SK-N-SH (cell line): ENCODE data around the gene ZNF429. TPM values are rescaled to one million over a fixed set of nuclear protein-coding genes. Genes with fewer than 3 reads are reported as not detected.

Experiments
- CTCF ChIA-PET: fragments of 300-600, 350-600 bp; formaldehyde crosslinking; extraction: SDS; loops from one replicate; lab custom pipeline; 2021; lab: Yijun Ruan, JAX
- POLR2A ChIA-PET: fragments of 350-600 bp; sonication (Branson Sonifier 250); formaldehyde crosslinking; extraction: SDS; loops from one replicate; lab custom pipeline; 2020; ENCODE audit warnings: antibody characterized with exemption, inconsistent platforms; lab: Yijun Ruan, JAX
- DNase-seq: peaks from one replicate; pipeline ENCODE4 v3.0.0; 2012
- H2AFZ ChIP-seq: fragments of 200-600 bp; sonication (generic); 2 replicates; pipeline ENCODE4 v1.8.1; 2016; ENCODE audit warnings: antibody characterized with exemption, mild to moderate bottlenecking, low read depth
- H3F3A ChIP-seq: fragments of 200-600 bp; sonication (generic); replicated peaks from 2 replicates; pipeline ENCODE3; 2016; ENCODE audit warnings: antibody characterized with exemption, mild to moderate bottlenecking; ENCODE audit not compliant: insufficient read depth
- H3K27ac ChIP-seq, 2 experiments: fragments of 200-500 bp in 1 of 2; fragments of 200-600 bp in 1 of 2; sonication (Bioruptor generic) in 1 of 2; sonication (generic), shearing (Covaris generic) in 1 of 2; 2 replicates each; pipeline versions ENCODE4 v1.5.1 to v1.6.1; 2014 to 2016; ENCODE audit warnings: low read depth in 2 of 2, inconsistent platforms in 1 of 2, low read length in 1 of 2, mild to moderate bottlenecking in 1 of 2, mixed read lengths in 1 of 2
- H3K27me3 ChIP-seq: fragments of 200-600 bp; sonication (generic), shearing (Covaris generic); 2 replicates; pipeline ENCODE4 v1.6.1; 2016; ENCODE audit warnings: mixed run types; ENCODE audit not compliant: insufficient read depth
- H3K36me3 ChIP-seq, 2 experiments: fragments of 200-500 bp in 1 of 2; fragments of 200-600 bp in 1 of 2; sonication (Bioruptor generic) in 1 of 2; sonication (generic) in 1 of 2; replicated peaks in 1 of 2; 2 replicates each; pipeline versions ENCODE3 to v1.5.1; 2014 to 2016; ENCODE audit warnings: low read length in 1 of 2, mild to moderate bottlenecking in 1 of 2; ENCODE audit not compliant: insufficient read depth in 2 of 2, control insufficient read depth in 1 of 2
- H3K4me1 ChIP-seq, 2 experiments: fragments of 200-500 bp in 1 of 2; fragments of 200-600 bp in 1 of 2; sonication (Bioruptor generic) in 1 of 2; sonication (generic), shearing (Covaris generic) in 1 of 2; 2 replicates each; pipeline versions ENCODE4 v1.5.1 to v1.6.1; 2014 to 2016; ENCODE audit warnings: low read depth in 1 of 2, low read length in 1 of 2, mixed run types in 1 of 2; ENCODE audit not compliant: insufficient read depth in 2 of 2, control insufficient read depth in 1 of 2
- H3K4me2 ChIP-seq: fragments of 200-600 bp; sonication (generic), shearing (Covaris generic); 2 replicates; pipeline ENCODE4 v1.6.1; 2017; ENCODE audit warnings: mixed run types
- H3K4me3 ChIP-seq, 2 experiments: fragments of 200-500 bp in 1 of 2; fragments of 200-600 bp in 1 of 2; sonication (Bioruptor generic) in 1 of 2; sonication (generic), shearing (Covaris generic) in 1 of 2; 2 replicates each; pipeline versions ENCODE4 v1.5.1 to v1.8.1; 2014 to 2016; ENCODE audit warnings: low read depth in 2 of 2, inconsistent platforms in 1 of 2, low read length in 1 of 2, mild to moderate bottlenecking in 1 of 2, mixed read lengths in 1 of 2, moderate library complexity in 1 of 2
- H3K79me2 ChIP-seq: fragments of 200-600 bp; sonication (generic); 2 replicates; pipeline ENCODE4 v1.8.1; 2017; ENCODE audit warnings: mild to moderate bottlenecking; ENCODE audit not compliant: insufficient read depth
- H3K9ac ChIP-seq: fragments of 200-600 bp; sonication (generic); 2 replicates; pipeline ENCODE4 v1.6.1; 2017; ENCODE audit warnings: mixed run types
- H3K9me2 ChIP-seq: fragments of 200-600 bp; sonication (generic); 2 replicates; pipeline ENCODE4 v1.6.1; 2017; ENCODE audit warnings: mixed run types
- H3K9me3 ChIP-seq: fragments of 200-600 bp; sonication (generic); 2 replicates; pipeline ENCODE4 v1.6.1; 2017; ENCODE audit warnings: mixed run types, mild to moderate bottlenecking, moderate library complexity
- H4K20me1 ChIP-seq: fragments of 200-600 bp; sonication (generic); 2 replicates; pipeline ENCODE4 v1.6.1; 2017; ENCODE audit warnings: mild to moderate bottlenecking, mixed run types; ENCODE audit not compliant: insufficient read depth
- CHD2 ChIP-seq: fragments of 150-350 bp; IDR thresholded peaks from 2 replicates; pipeline ENCODE4 v1.6.1; 2018; ENCODE audit warnings: low read length; ENCODE audit not compliant: partially characterized antibody
- FOXM1 ChIP-seq: IDR thresholded peaks from 2 replicates; pipeline ENCODE4 v1.4.0; 2012; ENCODE audit warnings: low read depth, mild to moderate bottlenecking
- GABPA ChIP-seq: IDR thresholded peaks from 2 replicates; pipeline ENCODE4 v1.4.0; 2012; ENCODE audit warnings: low read depth, mild to moderate bottlenecking
- GATA2 ChIP-seq: sonication (generic); formaldehyde crosslinking; IDR thresholded peaks from 2 replicates; pipeline ENCODE4 v1.5.0; 2020; ENCODE audit warnings: mild to moderate bottlenecking, missing genetic modification reagents
- JUND ChIP-seq: IDR thresholded peaks from 2 replicates; pipeline ENCODE4 v1.4.0; 2012
- MEF2A ChIP-seq: IDR thresholded peaks from 2 replicates; pipeline ENCODE4 v1.4.0; 2012; ENCODE audit warnings: low read depth, borderline replicate concordance
- NFIC ChIP-seq: IDR thresholded peaks from 2 replicates; pipeline ENCODE4 v1.4.0; 2012; ENCODE audit warnings: borderline replicate concordance
- RAD21 ChIP-seq: IDR thresholded peaks from 2 replicates; pipeline ENCODE4 v1.6.1; 2012; ENCODE audit warnings: mild to moderate bottlenecking, low read length
- RFX5 ChIP-seq: IDR thresholded peaks from 2 replicates; pipeline ENCODE4 v1.6.1; 2012; ENCODE audit warnings: mild to moderate bottlenecking, improper control_type of control experiment, low read length
- TAF1 ChIP-seq: IDR thresholded peaks from 2 replicates; pipeline ENCODE4 v1.6.1; 2012; ENCODE audit warnings: low read depth, mild to moderate bottlenecking, low read length, moderate library complexity, borderline replicate concordance
- TEAD4 ChIP-seq: IDR thresholded peaks from 2 replicates; pipeline ENCODE4 v1.4.0; 2012; ENCODE audit warnings: mild to moderate bottlenecking, borderline replicate concordance; ENCODE audit not compliant: insufficient read depth
- WGBS: methylation state at CpG from one replicate; pipeline ENCODE4 v1.1.6; 2017; ENCODE audit warnings: low lambda C conversion rate; 5-methylcytosine and 5-hydroxymethylcytosine counted together
- polyA plus RNA-seq, 3 experiments: library from polyadenylated mRNA; depleted of rRNA; stranded (reverse); fragments of >200 nt; gene quantifications; 2 replicates each; pipeline ENCODE4 v1.2.3, GENCODE V29; 2012
- TF ChIP-seq, protein P1 (sequence below): IDR thresholded peaks from 2 replicates; pipeline ENCODE4 v1.4.0; 2012; ENCODE audit warnings: low read depth
- TF ChIP-seq, protein P2 (sequence below): IDR thresholded peaks from 2 replicates; pipeline ENCODE4 v1.6.1; 2012; ENCODE audit warnings: mild to moderate bottlenecking, low read depth, low read length, moderate library complexity
- TF ChIP-seq, protein P3 (sequence below): fragments of 150-350 bp; IDR thresholded peaks from 2 replicates; pipeline ENCODE4 v1.6.1; 2016; ENCODE audit warnings: mild to moderate bottlenecking, low read depth, low read length

The ZNF429 gene
- polyA plus RNA-seq, 1 of the 3 experiments (the other 2 are of a cell fraction), result 5.6 TPM

DNA sequence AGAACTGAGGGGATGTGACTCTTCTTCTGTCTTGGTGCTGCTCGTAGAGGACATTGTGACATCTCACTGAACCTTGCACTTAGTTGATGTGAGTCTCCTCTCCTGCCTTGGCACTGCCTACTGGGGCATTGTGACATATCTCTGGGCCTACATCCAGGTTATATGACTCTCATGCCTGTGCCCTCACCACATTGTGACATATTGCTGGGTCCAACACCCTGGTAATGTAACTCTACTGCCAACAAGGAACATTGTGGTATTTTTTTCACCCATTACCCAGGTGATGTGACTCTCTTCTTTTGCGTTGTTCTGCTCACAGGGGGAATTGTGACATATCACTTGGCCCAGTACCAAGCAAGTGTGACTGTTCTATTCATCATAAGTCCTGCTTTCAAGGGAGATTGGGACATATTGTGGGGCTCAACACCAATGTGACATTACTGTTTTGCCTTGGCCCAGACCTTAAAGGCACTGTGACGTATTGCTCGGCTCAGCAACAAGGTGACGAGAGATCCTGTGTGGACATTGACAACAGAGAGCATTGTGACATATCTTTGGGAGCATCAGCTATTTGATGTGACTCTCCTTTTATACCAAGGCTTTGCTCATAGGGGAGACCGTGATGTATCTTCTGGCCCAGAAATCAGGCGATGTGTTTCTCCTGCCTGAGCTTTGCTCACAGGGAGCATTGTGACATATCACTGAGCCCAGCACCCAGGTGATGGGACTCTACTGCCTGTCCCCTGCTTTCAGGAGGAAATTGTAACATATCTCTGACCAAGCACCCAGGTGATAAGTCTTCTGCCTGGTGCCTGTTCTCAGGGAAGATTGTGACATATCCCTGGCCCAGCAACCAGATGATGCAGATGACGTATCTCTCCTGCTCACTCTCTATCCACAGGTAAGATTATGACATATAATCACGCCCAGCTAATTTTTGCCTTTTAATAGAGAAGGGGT is 12.2 kb upstream of the ZNF429 start:
- ChIA-PET CTCF (interaction anchor here (3.8 kb wide), 1 partner anchor 10 kb away, joined by 19 read pairs; no protein-coding TSS in a partner anchor), POLR2A (no interaction called here)
- Histone ChIP-seq H3K9me3 (no peaks in the 10 kb centered on the region), H3K79me2 (no peaks in the 10 kb centered on the region), H3K4me1 (no peaks in the 10 kb centered on the region), H4K20me1 (no peaks in the 10 kb centered on the region), H3K4me3 (no peak overlapping the region), H3K27ac (no peak overlapping the region), H2AFZ (no peak overlapping the region), H3K36me3 (no peaks in the 10 kb centered on the region), H3K9me2 (no peaks in the 10 kb centered on the region), H3K27me3 (no peaks in the 10 kb centered on the region), H3K9ac (no peak overlapping the region), H3K4me2 (no peak overlapping the region), H3F3A (no peaks in the 10 kb centered on the region)
- 66% methylated on average over 6 of the region's 9 CpGs for WGBS
- no peak for DNase-seq
- no peak for TF ChIP-seq MEF2A
- TF ChIP-seq, protein P1, sequence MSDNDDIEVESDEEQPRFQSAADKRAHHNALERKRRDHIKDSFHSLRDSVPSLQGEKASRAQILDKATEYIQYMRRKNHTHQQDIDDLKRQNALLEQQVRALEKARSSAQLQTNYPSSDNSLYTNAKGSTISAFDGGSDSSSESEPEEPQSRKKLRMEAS, result no peak
- TF ChIP-seq, protein P2, sequence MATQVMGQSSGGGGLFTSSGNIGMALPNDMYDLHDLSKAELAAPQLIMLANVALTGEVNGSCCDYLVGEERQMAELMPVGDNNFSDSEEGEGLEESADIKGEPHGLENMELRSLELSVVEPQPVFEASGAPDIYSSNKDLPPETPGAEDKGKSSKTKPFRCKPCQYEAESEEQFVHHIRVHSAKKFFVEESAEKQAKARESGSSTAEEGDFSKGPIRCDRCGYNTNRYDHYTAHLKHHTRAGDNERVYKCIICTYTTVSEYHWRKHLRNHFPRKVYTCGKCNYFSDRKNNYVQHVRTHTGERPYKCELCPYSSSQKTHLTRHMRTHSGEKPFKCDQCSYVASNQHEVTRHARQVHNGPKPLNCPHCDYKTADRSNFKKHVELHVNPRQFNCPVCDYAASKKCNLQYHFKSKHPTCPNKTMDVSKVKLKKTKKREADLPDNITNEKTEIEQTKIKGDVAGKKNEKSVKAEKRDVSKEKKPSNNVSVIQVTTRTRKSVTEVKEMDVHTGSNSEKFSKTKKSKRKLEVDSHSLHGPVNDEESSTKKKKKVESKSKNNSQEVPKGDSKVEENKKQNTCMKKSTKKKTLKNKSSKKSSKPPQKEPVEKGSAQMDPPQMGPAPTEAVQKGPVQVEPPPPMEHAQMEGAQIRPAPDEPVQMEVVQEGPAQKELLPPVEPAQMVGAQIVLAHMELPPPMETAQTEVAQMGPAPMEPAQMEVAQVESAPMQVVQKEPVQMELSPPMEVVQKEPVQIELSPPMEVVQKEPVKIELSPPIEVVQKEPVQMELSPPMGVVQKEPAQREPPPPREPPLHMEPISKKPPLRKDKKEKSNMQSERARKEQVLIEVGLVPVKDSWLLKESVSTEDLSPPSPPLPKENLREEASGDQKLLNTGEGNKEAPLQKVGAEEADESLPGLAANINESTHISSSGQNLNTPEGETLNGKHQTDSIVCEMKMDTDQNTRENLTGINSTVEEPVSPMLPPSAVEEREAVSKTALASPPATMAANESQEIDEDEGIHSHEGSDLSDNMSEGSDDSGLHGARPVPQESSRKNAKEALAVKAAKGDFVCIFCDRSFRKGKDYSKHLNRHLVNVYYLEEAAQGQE, result no peak
- no peak for TF ChIP-seq NFIC
- no peak for TF ChIP-seq RFX5
- no peak for TF ChIP-seq RAD21
- no peak for TF ChIP-seq TEAD4
- TF ChIP-seq FOXM1, result no peak
- TF ChIP-seq, protein P3, sequence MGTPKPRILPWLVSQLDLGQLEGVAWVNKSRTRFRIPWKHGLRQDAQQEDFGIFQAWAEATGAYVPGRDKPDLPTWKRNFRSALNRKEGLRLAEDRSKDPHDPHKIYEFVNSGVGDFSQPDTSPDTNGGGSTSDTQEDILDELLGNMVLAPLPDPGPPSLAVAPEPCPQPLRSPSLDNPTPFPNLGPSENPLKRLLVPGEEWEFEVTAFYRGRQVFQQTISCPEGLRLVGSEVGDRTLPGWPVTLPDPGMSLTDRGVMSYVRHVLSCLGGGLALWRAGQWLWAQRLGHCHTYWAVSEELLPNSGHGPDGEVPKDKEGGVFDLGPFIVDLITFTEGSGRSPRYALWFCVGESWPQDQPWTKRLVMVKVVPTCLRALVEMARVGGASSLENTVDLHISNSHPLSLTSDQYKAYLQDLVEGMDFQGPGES, result no peak
- no peak for TF ChIP-seq GABPA
- TF ChIP-seq GATA2, result no peak
- no peak for TF ChIP-seq JUND
- no peak for TF ChIP-seq TAF1
- no peak for TF ChIP-seq CHD2
